Esophagus muscularis mucosa (tissue), 4 donors: ENCODE results near the gene OR10G8.

Experiments
- CTCF ChIP-seq, 3 experiments: fragments of 200-600 bp in 2 of 3; fragments of 450-650 bp in 1 of 3; sonication (generic) in 2 of 3; IDR thresholded peaks; one replicate each; pipeline ENCODE4 v1.5.1; 2017 to 2019; ENCODE audit warnings: antibody characterized with exemption in 3 of 3, mild to moderate bottlenecking in 2 of 3, moderate library complexity in 1 of 3
- EP300 ChIP-seq: sonication (generic); formaldehyde crosslinking; IDR thresholded peaks from one replicate; pipeline ENCODE4 v1.6.1; 2017; ENCODE audit warnings: antibody characterized with exemption
- POLR2A ChIP-seq: fragments of 450-650 bp; IDR thresholded peaks from one replicate; pipeline ENCODE4 v1.6.1; 2017; ENCODE audit warnings: antibody characterized with exemption, moderate library complexity, mild to moderate bottlenecking, low read depth
- POLR2AphosphoS5 ChIP-seq, 2 donors: sonication (generic); formaldehyde crosslinking; IDR thresholded peaks; one replicate each; pipeline ENCODE4 v1.6.1; 2017; ENCODE audit warnings: antibody characterized with exemption in 2 of 2

- TF ChIP-seq CTCF (IDR thresholded peaks at IDR 0.05) (no peak), POLR2A (no peak), POLR2AphosphoS5 (IDR thresholded peaks at IDR 0.05) (no peak), EP300 (no peak)
Measured at GRCh38 chr11:124052966-124053365, 26.4 kb downstream of the OR10G8 start.
